Liver (tissue), 9 donors: ENCODE data around the gene C10orf143. TPM values are rescaled to one million over a fixed set of nuclear protein-coding genes. Genes with fewer than 3 reads are reported as not detected.

Experiments used
- DNase-seq: peaks from one replicate; pipeline ENCODE4 v3.0.0-alpha.2; 2017; ENCODE audit warnings: low spot score
- H3K27ac ChIP-seq, 2 donors: one replicate each; pipeline ENCODE4 v1.7.0; 2013; ENCODE audit warnings: inconsistent platforms in 2 of 2, low read length in 2 of 2, control low read depth in 1 of 2, low read depth in 1 of 2, mild to moderate bottlenecking in 1 of 2
- H3K27me3 ChIP-seq, 4 donors: one replicate each; pipeline versions ENCODE4 v1.6.1 to v1.7.0; 2013; ENCODE audit warnings: low read length in 3 of 4, inconsistent platforms in 1 of 4, mild to moderate bottlenecking in 1 of 4, moderate library complexity in 1 of 4; ENCODE audit not compliant: control insufficient read depth in 4 of 4, insufficient read depth in 4 of 4
- H3K36me3 ChIP-seq, 4 donors: one replicate each; pipeline versions ENCODE4 v1.6.1 to v1.7.0; 2013; ENCODE audit warnings: low read length in 3 of 4, mild to moderate bottlenecking in 3 of 4, low read depth in 1 of 4, moderate library complexity in 1 of 4; ENCODE audit not compliant: control insufficient read depth in 4 of 4, insufficient read depth in 3 of 4
- H3K4me1 ChIP-seq, 4 donors: one replicate each; pipeline versions ENCODE4 v1.6.1 to v1.7.0; 2013; ENCODE audit warnings: low read length in 3 of 4, mild to moderate bottlenecking in 3 of 4, moderate library complexity in 1 of 4; ENCODE audit not compliant: control insufficient read depth in 4 of 4, insufficient read depth in 4 of 4
- H3K4me3 ChIP-seq, 3 donors: one replicate each; pipeline versions ENCODE4 v1.6.1 to v1.7.0; 2013; ENCODE audit warnings: low read length in 3 of 3, control low read depth in 1 of 3, low read depth in 1 of 3, mild to moderate bottlenecking in 1 of 3
- H3K9ac ChIP-seq, 2 donors: one replicate each; pipeline ENCODE4 v1.7.0; 2013; ENCODE audit warnings: low read length in 2 of 2, mild to moderate bottlenecking in 2 of 2, moderate library complexity in 2 of 2, control low read depth in 1 of 2, low read depth in 1 of 2
- H3K9me3 ChIP-seq, 4 donors: one replicate each; pipeline versions ENCODE4 v1.6.1 to v1.7.0; 2013; ENCODE audit warnings: low read length in 3 of 4; ENCODE audit not compliant: control insufficient read depth in 4 of 4
- ATF3 ChIP-seq: IDR thresholded peaks from 2 replicates; pipeline ENCODE4 v1.6.1; 2016; ENCODE audit warnings: antibody characterized with exemption
- CTCF ChIP-seq: fragments of 150-350 bp; IDR thresholded peaks from 2 replicates; pipeline ENCODE4 v1.5.1; 2017; ENCODE audit warnings: improper control_type of control experiment, low read depth, low read length; ENCODE audit not compliant: missing input control
- EGR1 ChIP-seq, 2 donors: IDR thresholded peaks; 2 replicates each; pipeline ENCODE4 v1.6.1; 2016 to 2018; ENCODE audit warnings: antibody characterized with exemption in 2 of 2, low read depth in 2 of 2
- FOXA1 ChIP-seq: IDR thresholded peaks from 2 replicates; pipeline ENCODE4 v1.6.1; 2016; ENCODE audit warnings: antibody characterized with exemption
- FOXA2 ChIP-seq: IDR thresholded peaks from 2 replicates; pipeline ENCODE4 v1.6.1; 2016; ENCODE audit warnings: antibody characterized with exemption
- GABPA ChIP-seq, 2 donors: IDR thresholded peaks in 1 of 2; conservative IDR thresholded peaks in 1 of 2; 2 replicates each; pipeline ENCODE4 v1.6.1; 2016; ENCODE audit warnings: antibody characterized with exemption in 2 of 2, mild to moderate bottlenecking in 1 of 2, moderate library complexity in 1 of 2
- HNF4A ChIP-seq, 2 donors: conservative IDR thresholded peaks; 2 replicates each; pipeline ENCODE4 v1.6.1; 2016; ENCODE audit warnings: antibody characterized with exemption in 2 of 2, mild to moderate bottlenecking in 2 of 2
- HNF4G ChIP-seq: IDR thresholded peaks from 2 replicates; pipeline ENCODE4 v1.6.1; 2016; ENCODE audit warnings: antibody characterized with exemption
- NR2F2 ChIP-seq: IDR thresholded peaks from 2 replicates; pipeline ENCODE4 v1.6.1; 2016; ENCODE audit warnings: antibody characterized with exemption
- RAD21 ChIP-seq, 2 donors: IDR thresholded peaks; 2 replicates each; pipeline ENCODE4 v1.6.1; 2016; ENCODE audit warnings: antibody characterized with exemption in 2 of 2, mild to moderate bottlenecking in 2 of 2
- REST ChIP-seq: IDR thresholded peaks from 2 replicates; pipeline ENCODE4 v1.6.1; 2016; ENCODE audit warnings: antibody characterized with exemption, mild to moderate bottlenecking
- RXRA ChIP-seq, 2 donors: IDR thresholded peaks; 2 replicates each; pipeline ENCODE4 v1.6.1; 2017 to 2018; ENCODE audit warnings: antibody characterized with exemption in 2 of 2, mild to moderate bottlenecking in 1 of 2
- SP1 ChIP-seq: IDR thresholded peaks from 2 replicates; pipeline ENCODE4 v1.6.1; 2018; ENCODE audit warnings: antibody characterized with exemption, mild to moderate bottlenecking
- TAF1 ChIP-seq: conservative IDR thresholded peaks from 2 replicates; pipeline ENCODE4 v1.6.1; 2016; ENCODE audit warnings: antibody characterized with exemption, mild to moderate bottlenecking
- YY1 ChIP-seq: IDR thresholded peaks from 2 replicates; pipeline ENCODE4 v1.6.1; 2016; ENCODE audit warnings: antibody characterized with exemption, mild to moderate bottlenecking
- ZBTB33 ChIP-seq: IDR thresholded peaks from 2 replicates; pipeline ENCODE4 v1.6.1; 2016; ENCODE audit warnings: antibody characterized with exemption
- WGBS: extraction: QIAGEN DNeasy Blood & Tissue Kit; methylation state at CpG from one replicate; pipeline ENCODE4 v1.1.7; 2013; 5-methylcytosine and 5-hydroxymethylcytosine counted together
- polyA plus RNA-seq, 2 donors: library from polyadenylated mRNA; stranded (reverse) in 1 of 2; unstranded in 1 of 2; fragments of 200-250 nt in 1 of 2; fragments of >200 nt in 1 of 2; fragmentation: Nextera tagmentation in 1 of 2; extraction: Ambion mirVana in 1 of 2; gene quantifications; one replicate each; pipeline versions ENCODE4 v1.2.1 to v1.2.3, GENCODE V29; 2013 to 2015
- total RNA-seq, 2 donors: library from RNA; depleted of rRNA; stranded (reverse); fragments of >200 nt; gene quantifications; one replicate each; pipeline ENCODE4 v1.2.3, GENCODE V29; 2014
- TF ChIP-seq, protein P1 (sequence below): IDR thresholded peaks from 2 replicates; pipeline ENCODE4 v1.6.1; 2016; ENCODE audit warnings: antibody characterized with exemption
- donor health status: healthy.
- donor health status: healthy.
- donor health status: healthy.
- donor health status: healthy.
- donor health status: healthy.

The C10orf143 gene
- total and polyA plus RNA-seq, 4 donors, result 0.14 to 2.7 (median 1.2) TPM

DNA sequence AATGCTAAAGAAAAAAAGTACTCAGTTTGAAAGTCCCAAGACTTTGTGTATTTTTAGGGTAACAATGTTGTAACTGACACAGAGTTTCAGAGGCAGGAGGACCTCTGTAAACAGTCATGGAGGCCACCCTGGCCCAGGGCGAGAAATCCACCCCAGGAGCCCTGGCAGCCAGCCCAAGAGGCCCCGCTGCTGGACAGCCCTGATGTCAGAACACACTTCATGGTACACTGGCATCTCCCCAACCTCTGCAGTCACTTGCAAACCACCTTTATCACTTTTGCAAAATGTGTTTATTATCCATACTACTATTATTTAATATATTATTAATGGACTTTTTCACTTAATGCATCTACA, 30.2 kb downstream of the C10orf143 start:
- TF ChIP-seq SP1 (no peak), RXRA (IDR thresholded peaks at IDR 0.05) (no peak), RAD21 (IDR thresholded peaks at IDR 0.05) (no peak), GABPA (IDR thresholded peaks at IDR 0.05 in 1 of 2, conservative IDR thresholded peaks at IDR 0.05 in 1 of 2) (no peak), FOXA1 (no peak), TAF1 (no peak), NR2F2 (no peak), REST (no peak), FOXA2 (no peak), HNF4G (no peak), YY1 (no peak), CTCF (no peak)
- TF ChIP-seq, protein P1, sequence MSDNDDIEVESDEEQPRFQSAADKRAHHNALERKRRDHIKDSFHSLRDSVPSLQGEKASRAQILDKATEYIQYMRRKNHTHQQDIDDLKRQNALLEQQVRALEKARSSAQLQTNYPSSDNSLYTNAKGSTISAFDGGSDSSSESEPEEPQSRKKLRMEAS, result no peak
- no peak overlapping the region for H3K27ac ChIP-seq
- H3K4me3 ChIP-seq, result no peak overlapping the region
- H3K36me3 ChIP-seq, result peaks cover 0 to 2% (median 0%) of the 10 kb centered on the region in 4 donors
- no peaks in the 10 kb centered on the region for H3K4me1 ChIP-seq
- H3K9me3 ChIP-seq, result no peaks in the 10 kb centered on the region
- DNase-seq, result no peak
- H3K27me3 ChIP-seq, result no peaks in the 10 kb centered on the region
- no peak overlapping the region for H3K9ac ChIP-seq
- 97% methylated on average over 2 of the region's 2 CpGs for WGBS

- no peaks in the 10 kb centered on the region for H3K4me1 ChIP-seq
- no peak for DNase-seq
- H3K9ac ChIP-seq, result no peak overlapping the region
- WGBS, result 93% methylated on average over 4 of the region's 4 CpGs
- H3K9me3 ChIP-seq, result no peaks in the 10 kb centered on the region
- H3K36me3 ChIP-seq, result peaks cover 0 to 2% (median under 1%) of the 10 kb centered on the region in 4 donors
- H3K4me3 ChIP-seq, result no peak overlapping the region
- no peaks in the 10 kb centered on the region for H3K27me3 ChIP-seq
- no peak overlapping the region for H3K27ac ChIP-seq
- TF ChIP-seq EGR1 (IDR thresholded peaks at IDR 0.05; ENCODE audit: low read depth in 2 of 2), result no peak
- TF ChIP-seq HNF4A (conservative IDR thresholded peaks at IDR 0.05), result no peak
- TF ChIP-seq ZBTB33, result no peak
- no peak for TF ChIP-seq ATF3
- no peak for TF ChIP-seq FOXA2
- no peak for TF ChIP-seq TAF1
- TF ChIP-seq SP1, result no peak
These were observed 30.8 kb downstream of the C10orf143 start for GRCh38 chr10:130079614-130080460.
